ENCODE data around the gene AGBL3. TPM values are rescaled to one million over a fixed set of nuclear protein-coding genes. Genes with fewer than 3 reads are reported as not detected.

The AGBL3 gene
- total and polyA plus RNA-seq, 2 of the 8 experiments (the other 6 are each of a cell fraction or from before 2014, with no cell fraction given) = 1.1 to 1.9 TPM

DNA sequence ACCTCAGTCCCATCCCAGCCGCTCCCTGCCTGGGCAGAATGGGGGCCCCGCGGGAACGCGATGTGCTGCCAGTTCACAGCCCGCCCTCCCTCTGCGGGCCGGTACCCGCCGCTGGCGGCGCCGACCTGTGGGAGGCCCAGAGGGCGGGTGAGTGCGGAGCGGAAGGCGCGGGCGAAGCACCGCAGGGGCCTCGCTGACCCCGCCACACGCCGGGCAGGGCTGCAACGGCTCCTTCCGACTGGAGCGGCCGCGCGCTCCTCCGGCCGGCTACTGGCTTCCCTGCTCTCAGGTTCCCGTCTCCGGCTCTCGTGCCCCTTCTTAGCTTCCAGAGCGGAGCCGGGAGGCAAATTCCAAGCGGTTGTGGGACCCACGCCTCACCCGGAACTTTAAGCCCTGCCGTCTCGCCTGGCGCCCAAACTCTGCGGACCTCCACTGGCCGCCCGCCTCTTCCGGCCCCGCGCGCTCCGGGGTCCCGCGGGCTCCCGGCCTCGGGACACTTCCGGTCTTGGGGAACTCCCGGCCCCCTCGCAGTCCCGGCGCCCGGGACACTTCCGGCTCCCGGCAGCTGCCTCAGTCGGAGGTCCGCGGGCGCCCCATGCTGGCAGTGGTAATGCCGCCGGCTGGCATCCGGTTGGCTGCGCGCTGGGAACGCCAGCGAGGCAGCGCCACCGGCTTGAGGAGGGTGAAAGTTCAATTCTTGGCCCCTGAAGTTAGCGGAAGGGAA lies 184.1 kb downstream of the AGBL3 start, which contains the start of gene CYREN (continued):
- TF ChIP-seq SP4 (IDR thresholded peaks at IDR 0.05; ENCODE audit: low read length) (0 out of 2 replicates have a peak, but pooled peaks have one; percentile 61), EZH2 (IDR thresholded peaks at IDR 0.05; ENCODE audit: low read depth, low read length, severe bottlenecking) (no peak), SAP30 (IDR thresholded peaks at IDR 0.05; ENCODE audit: insufficient read depth, insufficient replicate concordance, low read length) (no peak), CHD2 (IDR thresholded peaks at IDR 0.05; ENCODE audit: low read length) (no peak), GTF2F1 (IDR thresholded peaks at IDR 0.05; ENCODE audit: borderline replicate concordance, low read depth, low read length) (no peak), SRF (IDR thresholded peaks at IDR 0.05; ENCODE audit: low read depth, low read length) (0 out of 2 replicates have a peak, but pooled peaks have one; percentile 10), SP2 (IDR thresholded peaks at IDR 0.05; ENCODE audit: low read length) (no peak), RAD21 (IDR thresholded peaks at IDR 0.05 in 1 of 2, conservative IDR thresholded peaks at IDR 0.05 in 1 of 2; ENCODE audit: low read depth in 2 of 2, low read length in 2 of 2) (peak; percentile 26 to 53; a peak in 3 of 4 replicates), SIX5 (IDR thresholded peaks at IDR 0.05; ENCODE audit: low read depth, low read length) (no peak), ZNF274 (IDR thresholded peaks at IDR 0.05; ENCODE audit: borderline replicate concordance, extremely low read depth, low read length) (no peak), POU5F1 (IDR thresholded peaks at IDR 0.05; ENCODE audit: low read depth, low read length) (no peak), ASH2L (IDR thresholded peaks at IDR 0.05; ENCODE audit: low read length) (peak; percentile 93), SIN3A (conservative IDR thresholded peaks at IDR 0.05 in 1 of 2, IDR thresholded peaks at IDR 0.05 in 1 of 2; ENCODE audit: low read depth in 1 of 2, low read length in 2 of 2) (peak in 1 of 2 experiments; percentile 54; a peak in 2 of 4 replicates), SIRT6 (IDR thresholded peaks at IDR 0.05; ENCODE audit: low read length) (no peak), YY1 (IDR thresholded peaks at IDR 0.05; ENCODE audit: low read depth, low read length) (peak; percentile 45; the same call in 1 of the 2 replicates), POLR2A (IDR thresholded peaks at IDR 0.05; ENCODE audit: control extremely low read depth in 1 of 2, low read depth in 2 of 2, low read length in 2 of 2) (peak; percentile 50 to 84), TCF12 (IDR thresholded peaks at IDR 0.05; ENCODE audit: low read depth, low read length) (0 out of 2 replicates have a peak, but pooled peaks have one; percentile 55), CEBPB (IDR thresholded peaks at IDR 0.05; ENCODE audit: low read depth, low read length) (no peak)
- TF ChIP-seq, protein P1, sequence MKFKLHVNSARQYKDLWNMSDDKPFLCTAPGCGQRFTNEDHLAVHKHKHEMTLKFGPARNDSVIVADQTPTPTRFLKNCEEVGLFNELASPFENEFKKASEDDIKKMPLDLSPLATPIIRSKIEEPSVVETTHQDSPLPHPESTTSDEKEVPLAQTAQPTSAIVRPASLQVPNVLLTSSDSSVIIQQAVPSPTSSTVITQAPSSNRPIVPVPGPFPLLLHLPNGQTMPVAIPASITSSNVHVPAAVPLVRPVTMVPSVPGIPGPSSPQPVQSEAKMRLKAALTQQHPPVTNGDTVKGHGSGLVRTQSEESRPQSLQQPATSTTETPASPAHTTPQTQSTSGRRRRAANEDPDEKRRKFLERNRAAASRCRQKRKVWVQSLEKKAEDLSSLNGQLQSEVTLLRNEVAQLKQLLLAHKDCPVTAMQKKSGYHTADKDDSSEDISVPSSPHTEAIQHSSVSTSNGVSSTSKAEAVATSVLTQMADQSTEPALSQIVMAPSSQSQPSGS (IDR thresholded peaks at IDR 0.05; ENCODE audit: low read length) = no peak
- TF ChIP-seq, protein P2, sequence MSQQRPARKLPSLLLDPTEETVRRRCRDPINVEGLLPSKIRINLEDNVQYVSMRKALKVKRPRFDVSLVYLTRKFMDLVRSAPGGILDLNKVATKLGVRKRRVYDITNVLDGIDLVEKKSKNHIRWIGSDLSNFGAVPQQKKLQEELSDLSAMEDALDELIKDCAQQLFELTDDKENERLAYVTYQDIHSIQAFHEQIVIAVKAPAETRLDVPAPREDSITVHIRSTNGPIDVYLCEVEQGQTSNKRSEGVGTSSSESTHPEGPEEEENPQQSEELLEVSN (IDR thresholded peaks at IDR 0.05) = peak; percentile 64
- TF ChIP-seq, protein P3, sequence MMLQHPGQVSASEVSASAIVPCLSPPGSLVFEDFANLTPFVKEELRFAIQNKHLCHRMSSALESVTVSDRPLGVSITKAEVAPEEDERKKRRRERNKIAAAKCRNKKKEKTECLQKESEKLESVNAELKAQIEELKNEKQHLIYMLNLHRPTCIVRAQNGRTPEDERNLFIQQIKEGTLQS (IDR thresholded peaks at IDR 0.05; ENCODE audit: insufficient read depth, low read depth, low read length) = no peak

All from H1 (cell line).